WTC11 (cell line): ENCODE results near the gene RIPK1.

ENCODE experiments used
- FOXP1 ChIP-seq: sonication (generic); formaldehyde crosslinking; IDR thresholded peaks from 2 replicates; pipeline ENCODE4 v1.8.0; 2022; ENCODE audit warnings: missing genetic modification reagents, mild to moderate bottlenecking, moderate library complexity, borderline replicate concordance
- IRF1 ChIP-seq: sonication (generic); formaldehyde crosslinking; IDR thresholded peaks from 2 replicates; pipeline ENCODE4 v1.8.0; 2023; ENCODE audit warnings: missing genetic modification reagents
- NR2C2 ChIP-seq: sonication (generic); formaldehyde crosslinking; IDR thresholded peaks from 2 replicates; pipeline ENCODE4 v1.8.0; 2022; ENCODE audit warnings: mild to moderate bottlenecking, missing genetic modification reagents
- RORB ChIP-seq: fragments of 250-450 bp; sonication (Bioruptor Pico); IDR thresholded peaks from 2 replicates; pipeline ENCODE4 v1.9.0; 2021; ENCODE audit warnings: mild to moderate bottlenecking
- SP1 ChIP-seq: sonication (generic); formaldehyde crosslinking; conservative IDR thresholded peaks from 2 replicates; pipeline ENCODE4 v1.8.1; 2022; ENCODE audit warnings: missing genetic modification reagents
- USF1 ChIP-seq: sonication (generic); formaldehyde crosslinking; IDR thresholded peaks from 2 replicates; pipeline ENCODE4 v1.8.0; 2022; ENCODE audit warnings: mild to moderate bottlenecking, missing genetic modification reagents
- USF2 ChIP-seq: sonication (generic); formaldehyde crosslinking; IDR thresholded peaks from 2 replicates; pipeline ENCODE4 v1.8.1; 2023; ENCODE audit warnings: mild to moderate bottlenecking, missing genetic modification reagents, moderate library complexity
- ZBTB43 ChIP-seq: sonication (generic); formaldehyde crosslinking; IDR thresholded peaks from 2 replicates; pipeline ENCODE4 v1.8.1; 2023; ENCODE audit warnings: mild to moderate bottlenecking, missing genetic modification reagents
- ZNF416 ChIP-seq: fragments of 250-450 bp; sonication (Bioruptor Pico); IDR thresholded peaks from 2 replicates; pipeline ENCODE4 v1.9.0; 2021; ENCODE audit warnings: mild to moderate bottlenecking, inconsistent platforms
- ZNF671 ChIP-seq: fragments of 250-450 bp; sonication (Bioruptor Pico); IDR thresholded peaks from 2 replicates; pipeline ENCODE4 v1.8.0; 2021; ENCODE audit warnings: mild to moderate bottlenecking
- TF ChIP-seq, protein P1 (sequence below): fragments of 200-600 bp; IDR thresholded peaks from 2 replicates; pipeline ENCODE4 v1.8.0; 2022; ENCODE audit warnings: antibody characterized with exemption
- TF ChIP-seq, protein P2 (sequence below): fragments of 250-450 bp; sonication (Bioruptor Pico); IDR thresholded peaks from 2 replicates; pipeline ENCODE4 v2.1.2; 2022; ENCODE audit warnings: mild to moderate bottlenecking, moderate library complexity
- TF ChIP-seq, protein P3 (sequence below): sonication (generic); formaldehyde crosslinking; IDR thresholded peaks from 2 replicates; pipeline ENCODE4 v1.8.0; 2022; ENCODE audit warnings: mild to moderate bottlenecking, missing genetic modification reagents
- TF ChIP-seq, protein P4 (sequence below): sonication (generic); formaldehyde crosslinking; IDR thresholded peaks from 2 replicates; pipeline ENCODE4 v1.8.0; 2022; ENCODE audit warnings: missing genetic modification reagents

GRCh38 chr6:3163248-3163594, 94.9 kb downstream of the RIPK1 start:
- TF ChIP-seq, protein P1, sequence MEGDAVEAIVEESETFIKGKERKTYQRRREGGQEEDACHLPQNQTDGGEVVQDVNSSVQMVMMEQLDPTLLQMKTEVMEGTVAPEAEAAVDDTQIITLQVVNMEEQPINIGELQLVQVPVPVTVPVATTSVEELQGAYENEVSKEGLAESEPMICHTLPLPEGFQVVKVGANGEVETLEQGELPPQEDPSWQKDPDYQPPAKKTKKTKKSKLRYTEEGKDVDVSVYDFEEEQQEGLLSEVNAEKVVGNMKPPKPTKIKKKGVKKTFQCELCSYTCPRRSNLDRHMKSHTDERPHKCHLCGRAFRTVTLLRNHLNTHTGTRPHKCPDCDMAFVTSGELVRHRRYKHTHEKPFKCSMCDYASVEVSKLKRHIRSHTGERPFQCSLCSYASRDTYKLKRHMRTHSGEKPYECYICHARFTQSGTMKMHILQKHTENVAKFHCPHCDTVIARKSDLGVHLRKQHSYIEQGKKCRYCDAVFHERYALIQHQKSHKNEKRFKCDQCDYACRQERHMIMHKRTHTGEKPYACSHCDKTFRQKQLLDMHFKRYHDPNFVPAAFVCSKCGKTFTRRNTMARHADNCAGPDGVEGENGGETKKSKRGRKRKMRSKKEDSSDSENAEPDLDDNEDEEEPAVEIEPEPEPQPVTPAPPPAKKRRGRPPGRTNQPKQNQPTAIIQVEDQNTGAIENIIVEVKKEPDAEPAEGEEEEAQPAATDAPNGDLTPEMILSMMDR: no peak
- TF ChIP-seq NR2C2: no peak
- TF ChIP-seq, protein P2, sequence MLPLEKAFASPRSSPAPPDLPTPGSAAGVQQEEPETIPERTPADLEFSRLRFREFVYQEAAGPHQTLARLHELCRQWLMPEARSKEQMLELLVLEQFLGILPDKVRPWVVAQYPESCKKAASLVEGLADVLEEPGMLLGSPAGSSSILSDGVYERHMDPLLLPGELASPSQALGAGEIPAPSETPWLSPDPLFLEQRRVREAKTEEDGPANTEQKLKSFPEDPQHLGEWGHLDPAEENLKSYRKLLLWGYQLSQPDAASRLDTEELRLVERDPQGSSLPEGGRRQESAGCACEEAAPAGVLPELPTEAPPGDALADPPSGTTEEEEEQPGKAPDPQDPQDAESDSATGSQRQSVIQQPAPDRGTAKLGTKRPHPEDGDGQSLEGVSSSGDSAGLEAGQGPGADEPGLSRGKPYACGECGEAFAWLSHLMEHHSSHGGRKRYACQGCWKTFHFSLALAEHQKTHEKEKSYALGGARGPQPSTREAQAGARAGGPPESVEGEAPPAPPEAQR (CRISPR knock-in tag): no peak
- no peak for TF ChIP-seq FOXP1
- no peak for TF ChIP-seq USF1 (CRISPR knock-in tag)
- no peak for TF ChIP-seq USF2 (CRISPR knock-in tag)
- TF ChIP-seq IRF1 (CRISPR knock-in tag): no peak
- TF ChIP-seq, protein P3, sequence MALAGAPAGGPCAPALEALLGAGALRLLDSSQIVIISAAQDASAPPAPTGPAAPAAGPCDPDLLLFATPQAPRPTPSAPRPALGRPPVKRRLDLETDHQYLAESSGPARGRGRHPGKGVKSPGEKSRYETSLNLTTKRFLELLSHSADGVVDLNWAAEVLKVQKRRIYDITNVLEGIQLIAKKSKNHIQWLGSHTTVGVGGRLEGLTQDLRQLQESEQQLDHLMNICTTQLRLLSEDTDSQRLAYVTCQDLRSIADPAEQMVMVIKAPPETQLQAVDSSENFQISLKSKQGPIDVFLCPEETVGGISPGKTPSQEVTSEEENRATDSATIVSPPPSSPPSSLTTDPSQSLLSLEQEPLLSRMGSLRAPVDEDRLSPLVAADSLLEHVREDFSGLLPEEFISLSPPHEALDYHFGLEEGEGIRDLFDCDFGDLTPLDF (CRISPR knock-in tag): no peak
- TF ChIP-seq RORB (CRISPR knock-in tag): no peak
- no peak for TF ChIP-seq ZNF416
- no peak for TF ChIP-seq SP1 (CRISPR knock-in tag)
- no peak for TF ChIP-seq ZBTB43 (CRISPR knock-in tag)
- TF ChIP-seq ZNF671 (CRISPR knock-in tag): no peak
- TF ChIP-seq, protein P4, sequence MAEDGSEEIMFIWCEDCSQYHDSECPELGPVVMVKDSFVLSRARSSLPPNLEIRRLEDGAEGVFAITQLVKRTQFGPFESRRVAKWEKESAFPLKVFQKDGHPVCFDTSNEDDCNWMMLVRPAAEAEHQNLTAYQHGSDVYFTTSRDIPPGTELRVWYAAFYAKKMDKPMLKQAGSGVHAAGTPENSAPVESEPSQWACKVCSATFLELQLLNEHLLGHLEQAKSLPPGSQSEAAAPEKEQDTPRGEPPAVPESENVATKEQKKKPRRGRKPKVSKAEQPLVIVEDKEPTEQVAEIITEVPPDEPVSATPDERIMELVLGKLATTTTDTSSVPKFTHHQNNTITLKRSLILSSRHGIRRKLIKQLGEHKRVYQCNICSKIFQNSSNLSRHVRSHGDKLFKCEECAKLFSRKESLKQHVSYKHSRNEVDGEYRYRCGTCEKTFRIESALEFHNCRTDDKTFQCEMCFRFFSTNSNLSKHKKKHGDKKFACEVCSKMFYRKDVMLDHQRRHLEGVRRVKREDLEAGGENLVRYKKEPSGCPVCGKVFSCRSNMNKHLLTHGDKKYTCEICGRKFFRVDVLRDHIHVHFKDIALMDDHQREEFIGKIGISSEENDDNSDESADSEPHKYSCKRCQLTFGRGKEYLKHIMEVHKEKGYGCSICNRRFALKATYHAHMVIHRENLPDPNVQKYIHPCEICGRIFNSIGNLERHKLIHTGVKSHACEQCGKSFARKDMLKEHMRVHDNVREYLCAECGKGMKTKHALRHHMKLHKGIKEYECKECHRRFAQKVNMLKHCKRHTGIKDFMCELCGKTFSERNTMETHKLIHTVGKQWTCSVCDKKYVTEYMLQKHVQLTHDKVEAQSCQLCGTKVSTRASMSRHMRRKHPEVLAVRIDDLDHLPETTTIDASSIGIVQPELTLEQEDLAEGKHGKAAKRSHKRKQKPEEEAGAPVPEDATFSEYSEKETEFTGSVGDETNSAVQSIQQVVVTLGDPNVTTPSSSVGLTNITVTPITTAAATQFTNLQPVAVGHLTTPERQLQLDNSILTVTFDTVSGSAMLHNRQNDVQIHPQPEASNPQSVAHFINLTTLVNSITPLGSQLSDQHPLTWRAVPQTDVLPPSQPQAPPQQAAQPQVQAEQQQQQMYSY: no peak
